Measurements from ENCODE around the gene GRM8.
A peak's percentile ranks its signal among the peaks of the same experiment; 100 is the strongest.

Gene GRM8

GRCh38 chr7:127253281-127254162 is 781 bp upstream of the GRM8 start (continued):
- TF ChIP-seq GLI2 (tag by site-specific recombination; IDR thresholded peaks at IDR 0.05; ENCODE audit: borderline replicate concordance, low read depth) (no peak), ZNF311 (tag by site-specific recombination; IDR thresholded peaks at IDR 0.05; ENCODE audit: borderline replicate concordance) (no peak), GLIS2 (tag by site-specific recombination; IDR thresholded peaks at IDR 0.05) (no peak), HOXD13 (CRISPR knock-in tag; IDR thresholded peaks at IDR 0.05; ENCODE audit: borderline replicate concordance) (no peak), ZNF37A (tag by site-specific recombination; IDR thresholded peaks at IDR 0.05) (no peak), ZNF548 (tag by site-specific recombination; IDR thresholded peaks at IDR 0.05) (no peak), ZNF16 (tag by site-specific recombination; IDR thresholded peaks at IDR 0.05; ENCODE audit: low read depth) (no peak), ZNF791 (tag by site-specific recombination; IDR thresholded peaks at IDR 0.05) (no peak), ZNF561 (tag by site-specific recombination; IDR thresholded peaks at IDR 0.05; ENCODE audit: borderline replicate concordance) (0 out of 2 replicates have a peak, but pooled peaks have one; percentile 25), ZNF654 (tag by site-specific recombination; IDR thresholded peaks at IDR 0.05; ENCODE audit: low read depth) (peak; percentile 65), ZNF792 (tag by site-specific recombination; IDR thresholded peaks at IDR 0.05) (no peak), YY2 (tag by site-specific recombination; IDR thresholded peaks at IDR 0.05) (peak; percentile 15; the same call in 1 of the 2 replicates), INSM2 (tag by site-specific recombination; IDR thresholded peaks at IDR 0.05) (no peak), ZNF280D (tag by site-specific recombination; IDR thresholded peaks at IDR 0.05) (no peak), GFI1B (tag by site-specific recombination; IDR thresholded peaks at IDR 0.05) (no peak), REPIN1 (tag by site-specific recombination; IDR thresholded peaks at IDR 0.05; ENCODE audit: low read depth) (no peak), SP2 (tag by site-specific recombination; IDR thresholded peaks at IDR 0.05) (no peak; the same call in none of the 2 replicates), RBAK (tag by site-specific recombination; IDR thresholded peaks at IDR 0.05) (no peak), ZNF341 (tag by site-specific recombination; IDR thresholded peaks at IDR 0.05; ENCODE audit: low read depth) (peak; percentile 97), ZNF521 (tag by site-specific recombination; IDR thresholded peaks at IDR 0.05) (no peak), MYNN (tag by site-specific recombination; IDR thresholded peaks at IDR 0.05; ENCODE audit: borderline replicate concordance) (no peak)
- TF ChIP-seq, protein P1, sequence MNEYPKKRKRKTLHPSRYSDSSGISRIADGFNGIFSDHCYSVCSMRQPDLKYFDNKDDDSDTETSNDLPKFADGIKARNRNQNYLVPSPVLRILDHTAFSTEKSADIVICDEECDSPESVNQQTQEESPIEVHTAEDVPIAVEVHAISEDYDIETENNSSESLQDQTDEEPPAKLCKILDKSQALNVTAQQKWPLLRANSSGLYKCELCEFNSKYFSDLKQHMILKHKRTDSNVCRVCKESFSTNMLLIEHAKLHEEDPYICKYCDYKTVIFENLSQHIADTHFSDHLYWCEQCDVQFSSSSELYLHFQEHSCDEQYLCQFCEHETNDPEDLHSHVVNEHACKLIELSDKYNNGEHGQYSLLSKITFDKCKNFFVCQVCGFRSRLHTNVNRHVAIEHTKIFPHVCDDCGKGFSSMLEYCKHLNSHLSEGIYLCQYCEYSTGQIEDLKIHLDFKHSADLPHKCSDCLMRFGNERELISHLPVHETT (tag by site-specific recombination; IDR thresholded peaks at IDR 0.05), result no peak
- TF ChIP-seq, protein P2, sequence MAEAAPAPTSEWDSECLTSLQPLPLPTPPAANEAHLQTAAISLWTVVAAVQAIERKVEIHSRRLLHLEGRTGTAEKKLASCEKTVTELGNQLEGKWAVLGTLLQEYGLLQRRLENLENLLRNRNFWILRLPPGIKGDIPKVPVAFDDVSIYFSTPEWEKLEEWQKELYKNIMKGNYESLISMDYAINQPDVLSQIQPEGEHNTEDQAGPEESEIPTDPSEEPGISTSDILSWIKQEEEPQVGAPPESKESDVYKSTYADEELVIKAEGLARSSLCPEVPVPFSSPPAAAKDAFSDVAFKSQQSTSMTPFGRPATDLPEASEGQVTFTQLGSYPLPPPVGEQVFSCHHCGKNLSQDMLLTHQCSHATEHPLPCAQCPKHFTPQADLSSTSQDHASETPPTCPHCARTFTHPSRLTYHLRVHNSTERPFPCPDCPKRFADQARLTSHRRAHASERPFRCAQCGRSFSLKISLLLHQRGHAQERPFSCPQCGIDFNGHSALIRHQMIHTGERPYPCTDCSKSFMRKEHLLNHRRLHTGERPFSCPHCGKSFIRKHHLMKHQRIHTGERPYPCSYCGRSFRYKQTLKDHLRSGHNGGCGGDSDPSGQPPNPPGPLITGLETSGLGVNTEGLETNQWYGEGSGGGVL (tag by site-specific recombination; IDR thresholded peaks at IDR 0.05), result peak; percentile 25; the same call in 1 of the 2 replicates
- TF ChIP-seq, protein P3, sequence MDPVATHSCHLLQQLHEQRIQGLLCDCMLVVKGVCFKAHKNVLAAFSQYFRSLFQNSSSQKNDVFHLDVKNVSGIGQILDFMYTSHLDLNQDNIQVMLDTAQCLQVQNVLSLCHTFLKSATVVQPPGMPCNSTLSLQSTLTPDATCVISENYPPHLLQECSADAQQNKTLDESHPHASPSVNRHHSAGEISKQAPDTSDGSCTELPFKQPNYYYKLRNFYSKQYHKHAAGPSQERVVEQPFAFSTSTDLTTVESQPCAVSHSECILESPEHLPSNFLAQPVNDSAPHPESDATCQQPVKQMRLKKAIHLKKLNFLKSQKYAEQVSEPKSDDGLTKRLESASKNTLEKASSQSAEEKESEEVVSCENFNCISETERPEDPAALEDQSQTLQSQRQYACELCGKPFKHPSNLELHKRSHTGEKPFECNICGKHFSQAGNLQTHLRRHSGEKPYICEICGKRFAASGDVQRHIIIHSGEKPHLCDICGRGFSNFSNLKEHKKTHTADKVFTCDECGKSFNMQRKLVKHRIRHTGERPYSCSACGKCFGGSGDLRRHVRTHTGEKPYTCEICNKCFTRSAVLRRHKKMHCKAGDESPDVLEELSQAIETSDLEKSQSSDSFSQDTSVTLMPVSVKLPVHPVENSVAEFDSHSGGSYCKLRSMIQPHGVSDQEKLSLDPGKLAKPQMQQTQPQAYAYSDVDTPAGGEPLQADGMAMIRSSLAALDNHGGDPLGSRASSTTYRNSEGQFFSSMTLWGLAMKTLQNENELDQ (tag by site-specific recombination; IDR thresholded peaks at IDR 0.05; ENCODE audit: low read depth), result no peak
- TF ChIP-seq, protein P4, sequence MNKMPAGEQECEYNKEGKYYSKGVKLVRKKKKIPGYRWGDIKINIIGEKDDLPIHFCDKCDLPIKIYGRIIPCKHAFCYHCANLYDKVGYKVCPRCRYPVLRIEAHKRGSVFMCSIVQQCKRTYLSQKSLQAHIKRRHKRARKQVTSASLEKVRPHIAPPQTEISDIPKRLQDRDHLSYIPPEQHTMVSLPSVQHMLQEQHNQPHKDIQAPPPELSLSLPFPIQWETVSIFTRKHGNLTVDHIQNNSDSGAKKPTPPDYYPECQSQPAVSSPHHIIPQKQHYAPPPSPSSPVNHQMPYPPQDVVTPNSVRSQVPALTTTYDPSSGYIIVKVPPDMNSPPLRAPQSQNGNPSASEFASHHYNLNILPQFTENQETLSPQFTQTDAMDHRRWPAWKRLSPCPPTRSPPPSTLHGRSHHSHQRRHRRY (tag by site-specific recombination; IDR thresholded peaks at IDR 0.05), result no peak
